Measurements from ENCODE around the gene B9D1.
A peak's percentile ranks its signal among the peaks of the same experiment; 100 is the strongest.

B9D1 gene

DNA sequence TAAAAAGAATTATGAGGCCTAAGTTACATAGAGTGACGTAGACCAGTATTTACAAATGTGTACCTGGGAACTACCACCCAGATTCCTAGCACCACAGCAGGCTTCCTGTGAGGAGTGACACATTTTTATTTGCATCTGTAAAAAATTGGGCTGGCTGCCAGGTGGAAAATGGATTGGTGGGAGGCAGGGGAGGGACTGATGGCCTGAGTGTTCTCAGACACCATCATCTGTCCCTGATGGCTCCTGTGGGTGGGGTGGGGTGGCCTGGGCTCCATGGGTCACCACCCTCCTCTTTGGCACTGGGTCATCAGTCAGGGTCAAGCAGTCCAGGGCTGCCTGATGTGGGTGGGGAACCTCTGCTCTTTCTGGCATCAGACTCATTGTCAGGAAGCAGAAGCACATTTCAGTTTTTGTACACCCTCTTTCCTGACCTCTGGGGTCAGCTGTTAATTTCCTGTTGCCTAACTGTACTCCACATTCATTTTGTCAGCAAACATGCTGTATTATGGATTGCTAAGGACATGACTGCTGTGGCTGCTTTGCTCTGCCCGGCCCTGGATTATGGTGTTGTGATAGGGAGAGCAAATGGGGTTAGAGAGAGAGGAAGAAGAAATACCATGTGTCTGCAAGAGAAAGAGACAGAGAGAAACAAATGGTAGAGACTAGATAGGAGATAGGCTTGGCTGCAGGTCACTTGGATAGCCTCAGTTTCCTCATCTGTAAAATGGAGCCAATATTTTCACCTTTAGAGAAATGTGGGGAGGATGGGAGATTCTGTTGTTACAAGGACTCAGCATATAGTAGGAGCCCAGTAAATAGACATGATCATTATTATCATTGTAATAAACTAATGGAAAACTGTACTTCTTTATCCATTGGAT, 36.0 kb upstream of the B9D1 start:
- H3K27me3 Mint-ChIP-seq, result no peaks in the 10 kb centered on the region
- H3K4me3 Mint-ChIP-seq, result no peak overlapping the region
- H3K36me3 Mint-ChIP-seq, result no peaks in the 10 kb centered on the region
- H3K4me1 Mint-ChIP-seq, result no peaks in the 10 kb centered on the region
- no peaks in the 10 kb centered on the region for H3K9me3 Mint-ChIP-seq
- no peak overlapping the region for H3K27ac Mint-ChIP-seq

DNA sequence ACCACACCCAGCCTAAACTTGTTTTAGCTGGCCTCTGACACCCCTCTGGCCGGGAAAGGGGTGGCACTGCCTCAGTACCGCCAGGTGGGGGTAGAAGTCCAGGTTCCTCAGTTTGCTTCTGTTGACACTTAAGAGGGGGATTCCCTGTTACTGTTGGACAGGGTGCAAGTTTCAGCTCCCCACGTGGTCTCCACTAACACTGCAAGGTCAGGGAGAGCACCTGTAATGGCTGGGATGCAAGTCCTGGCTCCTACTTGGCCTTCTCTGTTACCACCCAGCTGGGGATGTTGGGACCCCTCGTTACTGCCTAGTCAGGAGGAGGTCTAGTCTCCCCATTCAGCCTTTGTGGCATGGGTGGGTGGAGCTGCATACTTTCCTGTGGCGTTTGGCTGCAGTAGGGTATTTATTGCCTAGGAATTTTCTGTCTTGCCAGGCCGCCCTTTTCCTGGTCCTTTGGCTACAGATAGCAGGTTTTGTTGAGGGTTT, 35.1 kb upstream of the B9D1 start:
- Mint-ChIP-seq H3K9me3 (no peaks in the 10 kb centered on the region), H3K4me3 (no peak overlapping the region), H3K36me3 (no peaks in the 10 kb centered on the region), H3K4me1 (no peaks in the 10 kb centered on the region), H3K27me3 (no peaks in the 10 kb centered on the region), H3K27ac (no peak overlapping the region)

DNA sequence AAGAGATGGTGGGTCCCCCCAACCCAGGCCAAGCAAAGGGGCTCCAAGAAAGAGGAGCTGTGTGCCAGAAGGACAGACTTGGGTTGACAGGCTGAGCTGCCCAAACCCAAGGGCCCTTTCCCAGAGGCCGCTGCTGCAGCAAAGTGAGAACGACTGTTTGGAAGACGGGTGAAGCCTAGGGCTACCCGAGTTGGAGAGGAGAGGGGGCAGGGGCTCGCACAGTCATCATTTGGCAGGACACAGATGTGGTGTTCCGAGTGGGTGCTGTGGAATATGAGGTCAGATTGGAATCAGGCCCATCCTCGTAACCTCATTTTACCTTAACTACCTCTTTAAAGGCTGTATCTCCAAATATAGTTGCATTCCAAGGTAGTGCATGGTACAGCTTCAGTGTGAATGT, 29.8 kb upstream of the B9D1 start:
- Mint-ChIP-seq H3K36me3 (no peaks in the 10 kb centered on the region), H3K27ac (no peak overlapping the region), H3K27me3 (no peaks in the 10 kb centered on the region), H3K9me3 (no peaks in the 10 kb centered on the region), H3K4me3 (no peak overlapping the region), H3K4me1 (no peaks in the 10 kb centered on the region)

DNA sequence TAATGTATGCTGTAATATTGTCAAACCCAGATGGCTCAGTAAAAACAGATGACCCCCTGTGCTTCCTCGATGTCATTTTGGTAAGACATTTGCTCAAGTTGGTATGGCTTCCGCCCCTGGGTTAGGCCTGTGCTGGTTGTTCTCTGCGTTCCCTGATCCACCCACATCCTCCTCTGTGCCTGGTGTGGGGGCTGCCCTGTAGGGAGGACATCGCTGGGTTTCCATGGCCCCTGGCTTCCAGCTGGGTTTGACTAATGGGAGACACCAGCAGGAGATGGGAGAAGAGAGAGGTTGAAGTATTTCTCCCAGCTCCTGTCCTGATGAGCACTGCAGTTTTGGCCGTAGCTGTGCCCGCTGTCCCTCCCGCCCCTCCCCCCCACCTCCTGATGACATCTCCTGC, 28.9 kb upstream of the B9D1 start:
- H3K27me3 Mint-ChIP-seq, result no peaks in the 10 kb centered on the region
- H3K36me3 Mint-ChIP-seq, result no peaks in the 10 kb centered on the region
- no peaks in the 10 kb centered on the region for H3K4me1 Mint-ChIP-seq
- no peak overlapping the region for H3K27ac Mint-ChIP-seq
- H3K4me3 Mint-ChIP-seq, result no peak overlapping the region
- no peaks in the 10 kb centered on the region for H3K9me3 Mint-ChIP-seq

DNA sequence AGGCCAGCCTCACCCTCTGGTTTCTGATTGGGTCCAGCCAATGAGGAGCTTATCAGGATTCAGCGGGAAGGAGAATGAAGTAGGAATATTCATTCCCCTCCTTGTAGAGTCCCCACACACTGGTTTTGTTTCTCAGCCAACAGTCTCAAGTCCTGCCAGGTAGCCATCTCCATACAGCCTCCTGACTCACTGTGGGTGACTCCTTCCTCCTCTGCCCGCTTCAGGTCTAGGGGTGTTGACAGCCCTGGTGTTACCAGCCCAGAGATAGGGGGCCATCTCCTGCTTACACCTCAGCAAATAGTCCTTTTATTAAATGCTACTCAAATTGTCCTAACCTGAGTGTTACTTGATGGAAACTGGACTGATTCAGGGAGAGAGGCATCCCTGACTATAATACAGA, 28.4 kb upstream of the B9D1 start:
- Mint-ChIP-seq H3K36me3 (no peaks in the 10 kb centered on the region), H3K4me3 (no peak overlapping the region), H3K27ac (no peak overlapping the region), H3K4me1 (no peaks in the 10 kb centered on the region), H3K27me3 (no peaks in the 10 kb centered on the region), H3K9me3 (no peaks in the 10 kb centered on the region)

DNA sequence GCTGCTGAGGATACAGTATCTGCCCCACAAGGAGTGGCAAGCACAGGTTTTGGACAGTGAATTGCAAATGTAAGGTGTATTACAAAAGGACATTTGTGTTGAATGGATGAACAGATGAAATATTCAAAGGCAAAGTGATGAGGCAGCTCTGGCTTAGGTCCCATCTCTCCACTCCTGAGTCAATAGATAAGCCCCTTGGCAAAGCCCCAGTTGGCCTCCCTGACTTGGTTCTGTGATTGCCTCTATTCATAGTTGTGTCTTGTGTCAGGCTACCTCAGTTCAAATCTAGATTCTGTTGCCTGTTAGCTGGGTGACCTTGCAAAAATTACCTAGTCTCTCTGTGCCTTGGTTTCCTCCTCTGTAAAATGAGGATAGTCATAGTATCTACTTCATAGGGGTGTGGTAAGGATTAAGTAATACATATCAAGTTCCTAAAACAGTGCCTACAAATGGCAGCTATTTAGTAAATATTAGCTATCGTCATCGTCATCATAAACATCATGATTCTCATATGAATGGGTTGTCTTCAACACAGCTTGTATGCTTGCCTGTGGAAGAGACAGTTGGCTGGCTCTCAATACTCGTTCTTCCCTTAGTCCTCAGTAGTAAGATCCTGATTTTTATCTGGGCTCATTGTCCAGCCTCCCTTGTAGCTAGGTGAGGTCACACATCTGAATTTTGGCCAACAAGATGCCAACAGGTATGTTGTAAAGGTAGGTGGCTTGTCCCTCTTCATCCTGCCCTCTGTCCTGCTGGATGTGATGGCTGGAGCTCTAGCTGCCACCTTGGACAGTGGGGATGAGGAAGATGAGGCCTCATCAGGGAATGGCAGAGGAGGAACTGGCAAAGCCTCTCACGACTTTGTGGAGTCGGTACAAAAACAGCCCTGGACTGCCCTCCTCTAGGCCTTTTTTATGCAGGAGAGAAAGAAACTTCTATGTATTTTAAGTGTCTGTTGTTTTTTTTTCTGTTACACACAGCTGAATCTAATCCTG, 26.6 kb upstream of the B9D1 start:
- no peak overlapping the region for H3K27ac Mint-ChIP-seq
- H3K27me3 Mint-ChIP-seq, result no peaks in the 10 kb centered on the region
- peaks cover 5% of the 10 kb centered on the region for H3K4me1 Mint-ChIP-seq

DNA sequence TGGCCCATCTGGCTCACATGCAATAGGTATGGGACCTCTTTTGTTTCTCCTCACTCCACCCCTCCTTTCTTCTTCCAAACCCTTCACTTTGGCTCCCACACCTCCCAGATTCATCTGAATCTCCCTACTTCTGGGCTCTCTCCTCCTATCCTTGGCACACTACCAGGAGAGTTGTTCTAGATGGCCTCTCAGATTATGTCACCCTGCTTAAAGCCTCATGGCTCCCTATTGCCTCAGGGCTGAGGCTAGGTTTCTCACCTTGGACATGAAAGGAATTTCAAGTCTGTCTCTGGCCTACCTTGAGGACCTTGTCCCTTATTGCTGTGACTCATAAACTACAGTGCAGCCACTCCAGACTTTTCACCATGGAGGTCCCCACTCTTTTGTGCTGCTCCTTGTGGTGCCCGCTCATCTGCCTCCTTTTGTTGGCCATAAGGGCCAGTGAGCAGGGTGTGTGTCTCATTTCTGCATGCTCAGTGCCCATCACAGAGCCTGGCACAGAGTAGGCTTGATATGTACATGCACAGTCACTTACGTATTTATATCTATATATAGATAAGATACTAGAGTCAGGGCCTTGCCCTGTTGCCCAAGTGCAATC, 25.5 kb upstream of the B9D1 start:
- H3K9me3 Mint-ChIP-seq, result no peaks in the 10 kb centered on the region
- no peaks in the 10 kb centered on the region for H3K27me3 Mint-ChIP-seq
- peaks cover 5% of the 10 kb centered on the region for H3K4me1 Mint-ChIP-seq
- H3K27ac Mint-ChIP-seq, result no peak overlapping the region
- H3K4me3 Mint-ChIP-seq, result no peak overlapping the region
- no peaks in the 10 kb centered on the region for H3K36me3 Mint-ChIP-seq

More for the DNA sequence above, 26.6 kb upstream of the B9D1 start:
- Mint-ChIP-seq H3K9me3 (no peaks in the 10 kb centered on the region), H3K4me3 (no peak overlapping the region), H3K36me3 (no peaks in the 10 kb centered on the region)

DNA sequence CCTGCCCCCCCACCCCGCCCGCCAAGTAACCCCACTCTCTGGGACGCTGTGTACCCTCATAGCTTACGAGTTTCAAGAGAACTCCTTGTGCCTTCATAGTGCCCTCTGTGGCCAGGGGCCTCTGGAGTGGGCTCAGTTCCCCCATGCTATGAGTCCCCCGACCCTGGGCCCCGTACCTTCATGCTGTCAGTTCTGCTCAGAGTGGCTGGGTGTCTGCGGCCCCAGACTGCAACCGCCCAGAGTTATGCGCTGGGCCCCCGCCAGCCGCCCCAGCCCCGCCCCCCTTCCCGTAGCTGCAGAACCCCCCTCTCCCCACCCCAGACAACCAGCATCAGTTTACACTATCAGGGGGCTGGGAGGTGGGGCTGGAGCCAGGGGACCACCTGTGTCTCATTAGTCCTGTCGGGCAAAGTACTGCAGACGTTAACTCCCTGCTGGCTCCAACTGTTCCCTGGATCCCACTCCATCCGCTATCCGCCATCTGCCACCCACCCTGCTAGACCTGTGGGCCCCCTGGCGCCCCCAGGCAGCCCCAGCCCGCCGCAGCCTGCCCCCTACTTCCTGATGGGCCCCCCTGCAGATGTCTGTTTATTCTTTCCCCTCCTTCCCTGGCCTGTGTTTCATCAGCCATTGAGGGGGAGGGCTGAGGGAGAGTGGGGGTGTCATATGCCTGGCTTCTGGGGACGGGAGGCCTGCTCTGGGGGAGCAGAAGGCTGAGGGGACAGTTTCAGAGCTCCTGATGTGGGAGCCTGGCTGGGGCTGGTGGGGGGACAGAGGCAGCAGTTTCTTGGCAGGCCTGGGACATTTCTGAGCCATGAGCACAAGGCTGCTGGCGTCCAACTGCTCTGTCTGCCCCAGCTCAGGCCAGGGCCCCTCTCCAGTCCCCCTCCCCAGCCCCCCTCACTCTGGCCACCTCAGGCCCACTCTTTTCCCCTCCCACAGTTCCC, 24.7 kb upstream of the B9D1 start, which contains the start of gene MFAP4:
Gene MFAP4 (minus strand): TSS at position 217 of the 947 bp plus-strand sequence. CDS start 35 bp downstream, at position 182.
- Mint-ChIP-seq H3K27me3 (no peaks in the 10 kb centered on the region), H3K4me3 (no peak within 1 kb of the TSS), H3K36me3 (no peaks in the 10 kb centered on the region), H3K9me3 (no peaks in the 10 kb centered on the region), H3K4me1 (peaks cover 5% of the 10 kb centered on the region), H3K27ac (peak within 1 kb of the TSS; percentile 74)

DNA sequence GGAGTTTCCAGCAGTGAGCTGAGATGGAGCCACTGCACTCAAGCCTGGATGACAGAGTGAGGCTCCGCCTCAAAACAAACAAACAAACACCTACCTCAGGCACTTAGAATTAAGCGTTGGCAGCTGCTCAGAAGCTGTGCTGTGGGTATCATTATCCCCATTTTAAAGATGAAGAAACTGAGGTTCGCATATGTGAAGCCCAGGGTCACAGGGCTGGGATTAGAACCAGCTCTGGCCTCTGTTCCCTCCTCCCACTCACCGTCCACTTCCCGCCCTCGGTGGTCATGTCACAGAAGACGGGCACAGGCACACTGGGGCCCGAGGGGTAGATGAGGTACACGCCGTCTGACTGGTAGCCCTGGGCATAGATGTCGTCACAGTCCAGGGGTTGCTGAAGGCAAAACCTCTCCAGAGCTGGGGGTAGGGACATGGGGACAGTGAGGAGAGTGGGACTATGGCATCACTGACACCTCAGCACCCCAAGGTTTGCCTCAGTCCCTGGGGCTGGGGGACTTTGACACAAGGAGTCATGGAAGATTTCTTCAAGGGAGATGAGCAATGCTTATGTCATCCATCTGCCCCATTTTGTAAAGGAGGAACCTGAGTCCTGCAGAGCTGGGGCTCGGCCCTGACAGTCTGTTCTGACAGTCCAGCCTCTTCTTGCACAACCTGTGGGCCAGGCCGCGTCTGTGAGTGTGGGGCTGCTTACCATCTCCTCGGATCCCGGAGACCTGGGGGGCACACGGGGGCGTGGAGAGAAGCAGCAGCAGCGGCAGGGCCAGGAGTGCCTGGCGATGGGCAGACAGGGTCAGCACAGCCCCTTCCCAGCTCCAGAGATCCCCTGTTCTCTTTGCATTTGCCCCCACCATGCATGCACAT, 23.8 kb upstream of the B9D1 start:
- Mint-ChIP-seq H3K4me1 (peaks cover 5% of the 10 kb centered on the region), H3K36me3 (no peaks in the 10 kb centered on the region), H3K9me3 (no peaks in the 10 kb centered on the region), H3K27me3 (no peaks in the 10 kb centered on the region), H3K27ac (peak overlapping the region; percentile 74), H3K4me3 (no peak overlapping the region)

DNA sequence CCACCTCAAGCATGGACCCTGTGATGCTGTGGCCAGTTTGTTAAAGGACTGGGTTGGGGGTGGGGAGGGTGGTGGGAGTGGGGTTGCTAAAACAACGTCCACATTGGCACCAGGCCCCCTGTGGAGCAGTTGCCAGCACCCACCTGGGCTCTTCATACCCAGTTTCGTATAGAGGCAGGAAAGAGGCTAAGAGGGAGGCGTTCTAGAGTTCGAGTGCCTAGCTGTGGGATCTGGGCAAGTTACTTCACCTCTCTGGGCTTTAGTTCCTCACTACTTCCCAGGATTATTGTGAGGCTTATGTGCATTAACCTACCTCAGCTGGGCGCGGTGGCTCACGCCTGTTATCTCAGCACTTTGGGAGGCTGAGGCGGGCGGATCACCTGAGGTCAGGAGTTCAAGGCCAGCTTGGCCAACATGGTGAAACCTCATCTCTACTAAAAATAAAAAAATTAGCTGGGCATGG, 23.0 kb upstream of the B9D1 start:
- H3K36me3 Mint-ChIP-seq, result peaks cover 4% of the 10 kb centered on the region
- no peaks in the 10 kb centered on the region for H3K9me3 Mint-ChIP-seq
- no peak overlapping the region for H3K27ac Mint-ChIP-seq
- H3K4me3 Mint-ChIP-seq, result no peak overlapping the region
- H3K4me1 Mint-ChIP-seq, result peaks cover 5% of the 10 kb centered on the region
- H3K27me3 Mint-ChIP-seq, result no peaks in the 10 kb centered on the region

DNA sequence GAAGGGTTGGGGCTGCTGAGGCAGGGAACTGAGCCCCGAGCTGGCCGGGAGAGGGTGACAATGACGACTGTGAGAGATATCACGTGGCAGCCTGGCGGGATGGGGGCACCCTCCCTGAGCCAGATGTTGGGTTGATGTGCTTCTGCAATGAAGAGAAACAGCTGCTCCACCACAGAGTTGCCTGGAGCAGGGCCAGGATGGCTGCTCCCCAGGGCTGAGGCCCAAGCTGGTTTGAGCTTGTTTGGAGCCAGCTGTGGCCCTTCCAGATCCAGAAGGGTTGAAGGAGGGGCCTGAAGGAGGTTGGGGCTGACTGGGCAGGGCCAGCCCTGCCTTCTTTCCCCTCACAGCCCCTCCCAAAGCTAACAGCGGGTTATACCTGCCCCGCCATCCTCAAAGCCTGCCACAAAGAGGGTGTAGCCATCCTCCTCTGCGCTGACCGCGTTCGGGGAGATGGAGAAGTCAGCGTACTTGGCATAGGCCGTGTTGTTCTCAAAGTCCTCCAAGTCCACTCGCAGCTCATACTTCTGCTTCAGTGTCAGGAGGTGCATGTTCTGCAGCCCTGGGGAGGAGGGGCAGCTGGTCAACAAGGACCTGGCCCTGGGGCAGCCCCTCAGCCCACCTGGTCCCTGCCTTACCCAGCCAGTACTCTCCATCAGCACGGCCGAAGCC, 22.3 kb upstream of the B9D1 start:
- no peak overlapping the region for H3K4me3 Mint-ChIP-seq
- H3K27me3 Mint-ChIP-seq, result no peaks in the 10 kb centered on the region
- H3K9me3 Mint-ChIP-seq, result no peaks in the 10 kb centered on the region
- H3K4me1 Mint-ChIP-seq, result peaks cover 5% of the 10 kb centered on the region
- peaks cover 5% of the 10 kb centered on the region for H3K36me3 Mint-ChIP-seq
- H3K27ac Mint-ChIP-seq, result no peak overlapping the region

DNA sequence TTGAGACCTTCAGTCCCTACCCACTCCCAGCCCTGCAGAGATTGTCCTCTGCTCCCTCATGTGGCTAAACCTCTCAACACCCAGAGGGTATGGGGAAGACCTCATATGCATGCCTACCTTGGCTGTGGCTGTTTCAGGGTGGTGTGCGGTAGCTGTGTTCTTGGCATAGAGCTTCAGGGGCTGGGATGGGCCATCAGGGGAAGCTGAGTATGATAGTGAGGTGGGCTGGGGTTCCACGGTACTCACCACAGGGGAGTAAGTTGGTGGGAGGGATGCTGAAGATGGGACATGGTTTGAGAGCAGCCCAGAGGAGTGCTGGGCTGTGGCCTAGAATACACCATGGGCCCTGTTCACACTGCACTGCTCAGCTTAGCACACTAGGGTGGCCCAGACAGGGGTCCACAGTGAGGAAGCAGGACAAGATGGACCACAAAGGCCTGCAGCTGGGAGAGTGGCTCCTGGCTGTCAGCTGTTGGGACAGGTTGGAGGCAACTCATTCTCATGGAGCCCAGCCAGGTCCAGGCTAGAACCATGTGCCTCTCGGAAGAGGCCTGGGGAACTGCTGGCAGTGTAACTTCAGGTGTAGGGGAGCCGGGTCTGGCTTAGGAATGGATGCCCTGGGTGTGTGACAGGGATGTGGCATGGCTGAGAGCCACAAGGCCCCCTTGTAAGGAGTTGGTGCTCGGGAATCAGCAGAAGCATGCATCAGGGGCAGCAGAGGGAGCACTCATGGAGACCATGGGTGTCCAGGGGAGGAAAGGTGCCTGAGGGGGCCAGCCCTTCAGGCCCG, 21.4 kb upstream of the B9D1 start:
- Mint-ChIP-seq H3K9me3 (no peaks in the 10 kb centered on the region), H3K27ac (no peak overlapping the region), H3K4me3 (no peak overlapping the region), H3K27me3 (no peaks in the 10 kb centered on the region), H3K36me3 (peaks cover 7% of the 10 kb centered on the region), H3K4me1 (peaks cover 5% of the 10 kb centered on the region)
